Retinal pigment epithelial cell (primary cell): Measurements from ENCODE around the gene PAK6.

Source experiments
- DNase-seq: peaks from one replicate; pipeline ENCODE4 v3.0.0-alpha.2; 2010; ENCODE audit warnings: low read depth
- H3K4me3 ChIP-seq: 2 replicates; pipeline ENCODE4 v1.5.1; 2011; ENCODE audit warnings: mild to moderate bottlenecking, low read length, control low read depth, moderate library complexity
- CTCF ChIP-seq: conservative IDR thresholded peaks from 2 replicates; pipeline ENCODE4 v1.5.1; 2011; ENCODE audit warnings: low read depth, low read length, control low read depth, inconsistent platforms

PAK6 gene

GRCh38 chr15:40305281-40305680, 66.4 kb downstream of the PAK6 start:
- no peak overlapping the region for H3K4me3 ChIP-seq
- TF ChIP-seq CTCF, result no peak
- no peak for DNase-seq

GRCh38 chr15:40306371-40306770, 67.5 kb downstream of the PAK6 start:
- no peak for TF ChIP-seq CTCF
- H3K4me3 ChIP-seq, result no peak overlapping the region
- DNase-seq, result no peak

GRCh38 chr15:40306908-40307307, 68.0 kb downstream of the PAK6 start:
- no peak for TF ChIP-seq CTCF
- no peak for DNase-seq
- no peak overlapping the region for H3K4me3 ChIP-seq

GRCh38 chr15:40307421-40308211, 68.8 kb downstream of the PAK6 start, which contains the start of gene PLCB2:
Gene PLCB2 (minus strand): TSS chr15:40307935. CDS start chr15:40307672, 263 bp downstream.
- DNase-seq, result no peak
- TF ChIP-seq CTCF, result peak; percentile 52
- H3K4me3 ChIP-seq, result no peak within 1 kb of the TSS

- TF ChIP-seq CTCF, result no peak
- H3K4me3 ChIP-seq, result no peak overlapping the region
- DNase-seq, result no peak
Observed at GRCh38 chr15:40309344-40309862, 70.5 kb downstream of the PAK6 start.

GRCh38 chr15:40310001-40310959, 71.4 kb downstream of the PAK6 start:
- no peak overlapping the region for H3K4me3 ChIP-seq
- DNase-seq, result no peak
- TF ChIP-seq CTCF, result peak; percentile 83
